HG03520 (cell line): ENCODE measurements around the gene SLC1A4.
"Not testable (repeated sequence)": the region's sequence is repeated elsewhere in the genome, so short reads cannot be mapped to it uniquely, and the experiment has no call there.

Experiments used
- ATAC-seq: cut with Tn5 transposase; IDR thresholded peaks from one replicate; pipeline ENCODE4 v1.9.1; 2021; ENCODE audit warnings: mild to moderate bottlenecking, moderate library complexity; ENCODE audit not compliant: unreplicated experiment

Gene SLC1A4

GRCh38 chr2:64989982-64990614 lies 899 bp downstream of the SLC1A4 start:
- no peak for ATAC-seq

GRCh38 chr2:64990876-64991275 lies 1.7 kb downstream of the SLC1A4 start:
- no peak for ATAC-seq

GRCh38 chr2:64992218-64992617 lies 3.0 kb downstream of the SLC1A4 start:
- ATAC-seq: no peak

- no peak for ATAC-seq
Measured at GRCh38 chr2:64992990-64993389, 3.8 kb downstream of the SLC1A4 start.

GRCh38 chr2:64995041-64995440 lies 5.8 kb downstream of the SLC1A4 start:
- no peak for ATAC-seq

- no peak for ATAC-seq
Measured at GRCh38 chr2:64996871-64997307, 7.7 kb downstream of the SLC1A4 start.

GRCh38 chr2:64998658-64999061 lies 9.5 kb downstream of the SLC1A4 start:
- ATAC-seq: no peak

GRCh38 chr2:64999754-65000153 lies 10.6 kb downstream of the SLC1A4 start:
- ATAC-seq: no peak

- ATAC-seq: no peak
Measured at GRCh38 chr2:65000644-65001043, 11.4 kb downstream of the SLC1A4 start.

GRCh38 chr2:65003037-65003436 lies 13.8 kb downstream of the SLC1A4 start:
- no peak for ATAC-seq

GRCh38 chr2:65004232-65004631 lies 15.0 kb downstream of the SLC1A4 start:
- not testable (repeated sequence) for ATAC-seq

- ATAC-seq: no peak
Measured at GRCh38 chr2:65013776-65014175, 24.6 kb downstream of the SLC1A4 start.

- ATAC-seq: no peak
Measured at GRCh38 chr2:65015731-65016130, 26.5 kb downstream of the SLC1A4 start.

- ATAC-seq: no peak
Measured at GRCh38 chr2:65016789-65017188, 27.6 kb downstream of the SLC1A4 start.

- no peak for ATAC-seq
Measured at GRCh38 chr2:65017335-65017734, 28.1 kb downstream of the SLC1A4 start.

GRCh38 chr2:65018141-65018582 lies 29.0 kb downstream of the SLC1A4 start:
- no peak for ATAC-seq

GRCh38 chr2:65019010-65019409 lies 29.8 kb downstream of the SLC1A4 start:
- no peak for ATAC-seq

- ATAC-seq: no peak
Measured at GRCh38 chr2:65019675-65020195, 30.5 kb downstream of the SLC1A4 start.

- ATAC-seq: not testable (repeated sequence)
Measured at GRCh38 chr2:65020251-65020650, 31.1 kb downstream of the SLC1A4 start.

GRCh38 chr2:65020943-65021528 lies 31.8 kb downstream of the SLC1A4 start:
- ATAC-seq: no peak

GRCh38 chr2:65021709-65022108 lies 32.5 kb downstream of the SLC1A4 start:
- ATAC-seq: no peak

GRCh38 chr2:65022189-65022588 lies 33.0 kb downstream of the SLC1A4 start:
- ATAC-seq: no peak
